Esophagus muscularis mucosa (tissue), 4 donors: ENCODE data around the gene LTBP1.

Source experiments
- EP300 ChIP-seq: sonication (generic); formaldehyde crosslinking; IDR thresholded peaks from one replicate; pipeline ENCODE4 v1.6.1; 2017; ENCODE audit warnings: antibody characterized with exemption
- POLR2AphosphoS5 ChIP-seq, 2 donors: sonication (generic); formaldehyde crosslinking; IDR thresholded peaks; one replicate each; pipeline ENCODE4 v1.6.1; 2017; ENCODE audit warnings: antibody characterized with exemption in 2 of 2
- TF ChIP-seq, protein P1 (sequence below), 3 experiments: fragments of 200-600 bp in 2 of 3; fragments of 450-650 bp in 1 of 3; sonication (generic) in 2 of 3; IDR thresholded peaks; one replicate each; pipeline ENCODE4 v1.5.1; 2017 to 2019; ENCODE audit warnings: antibody characterized with exemption in 3 of 3, mild to moderate bottlenecking in 2 of 3, moderate library complexity in 1 of 3

DNA sequence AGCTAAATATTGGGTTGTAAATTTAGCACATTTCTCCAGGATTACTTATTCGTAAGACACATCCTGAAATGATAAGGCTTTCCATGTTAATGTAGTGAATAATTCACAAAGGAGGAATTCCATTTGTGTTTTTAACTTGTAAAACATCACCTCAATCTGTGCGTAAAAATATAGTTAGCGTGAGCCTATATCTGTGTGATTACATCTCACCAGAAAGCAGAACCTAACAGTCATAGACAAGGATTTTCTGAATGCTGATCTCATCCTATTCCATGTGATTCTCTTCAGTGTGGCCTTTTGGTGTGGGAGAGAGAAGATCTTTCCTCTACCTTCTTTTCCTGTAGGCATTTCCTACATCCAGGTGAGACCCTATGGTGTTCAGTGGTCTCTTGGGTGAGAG lies 266.5 kb downstream of the LTBP1 start:
- TF ChIP-seq, protein P1, sequence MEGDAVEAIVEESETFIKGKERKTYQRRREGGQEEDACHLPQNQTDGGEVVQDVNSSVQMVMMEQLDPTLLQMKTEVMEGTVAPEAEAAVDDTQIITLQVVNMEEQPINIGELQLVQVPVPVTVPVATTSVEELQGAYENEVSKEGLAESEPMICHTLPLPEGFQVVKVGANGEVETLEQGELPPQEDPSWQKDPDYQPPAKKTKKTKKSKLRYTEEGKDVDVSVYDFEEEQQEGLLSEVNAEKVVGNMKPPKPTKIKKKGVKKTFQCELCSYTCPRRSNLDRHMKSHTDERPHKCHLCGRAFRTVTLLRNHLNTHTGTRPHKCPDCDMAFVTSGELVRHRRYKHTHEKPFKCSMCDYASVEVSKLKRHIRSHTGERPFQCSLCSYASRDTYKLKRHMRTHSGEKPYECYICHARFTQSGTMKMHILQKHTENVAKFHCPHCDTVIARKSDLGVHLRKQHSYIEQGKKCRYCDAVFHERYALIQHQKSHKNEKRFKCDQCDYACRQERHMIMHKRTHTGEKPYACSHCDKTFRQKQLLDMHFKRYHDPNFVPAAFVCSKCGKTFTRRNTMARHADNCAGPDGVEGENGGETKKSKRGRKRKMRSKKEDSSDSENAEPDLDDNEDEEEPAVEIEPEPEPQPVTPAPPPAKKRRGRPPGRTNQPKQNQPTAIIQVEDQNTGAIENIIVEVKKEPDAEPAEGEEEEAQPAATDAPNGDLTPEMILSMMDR (IDR thresholded peaks at IDR 0.05), result no peak
- no peak for TF ChIP-seq POLR2AphosphoS5 (IDR thresholded peaks at IDR 0.05)
- TF ChIP-seq EP300, result no peak
